Ovary (tissue), 3 donors: ENCODE measurements around the gene TOM1L2.

Experiments used
- CTCF ChIP-seq, 3 donors: fragments of 450-650 bp in 2 of 3; fragments of 200-600 bp in 1 of 3; IDR thresholded peaks; one replicate each; pipeline versions ENCODE4 v1.5.1 to v1.8.0; 2016 to 2022; ENCODE audit warnings: antibody characterized with exemption in 3 of 3, mild to moderate bottlenecking in 1 of 3
- POLR2A ChIP-seq: fragments of 450-650 bp; IDR thresholded peaks from one replicate; pipeline ENCODE4 v1.6.1; 2017; ENCODE audit warnings: antibody characterized with exemption, mild to moderate bottlenecking, moderate library complexity
- donor health status: DM: no; HTN: no; CAD: no.

GRCh38 chr17:18004884-18005305 is 32.7 kb upstream of the TOM1L2 start:
- TF ChIP-seq CTCF (IDR thresholded peaks at IDR 0.05) (no peak), POLR2A (no peak)
